Adipose tissue (tissue), 3 donors: ENCODE data around the gene PEX10. TPM values are rescaled to one million over a fixed set of nuclear protein-coding genes. Genes with fewer than 3 reads are reported as not detected.
"Not testable (repeated sequence)": the region's sequence is repeated elsewhere in the genome, so short reads cannot be mapped to it uniquely, and the experiment has no call there.

ENCODE experiments used
- H3K27ac ChIP-seq: one replicate; pipeline ENCODE4 v1.5.1; 2013; ENCODE audit warnings: low read depth, low read length
- WGBS, 3 donors: extraction: QIAGEN DNeasy Blood & Tissue Kit; methylation state at CpG; one replicate each; pipeline ENCODE4 v1.1.7; 2013; 5-methylcytosine and 5-hydroxymethylcytosine counted together
- polyA plus RNA-seq, 3 donors: library from polyadenylated mRNA; stranded (reverse); fragments of 200-250 nt; gene quantifications; one replicate each; pipeline ENCODE4 v1.2.3, GENCODE V29; 2013
- donor health status: healthy with polysubstance abuse.
- donor health status: Bipolar disorder and iron deficiency.
- donor health status: healthy.

PEX10 gene
- polyA plus RNA-seq: 10 to 100 TPM; 13.8 to 30.2 (median 18.8) TPM

- H3K27ac ChIP-seq: no peak within 1 kb of the TSS
- 0 to 1% (median 0%) methylated on average over 33 to 54 of the region's 55 CpGs for WGBS, 3 donors
Measured at GRCh38 chr1:2412395-2412772, at the start of gene PEX10. TSS of gene PEX10 (minus strand) at chr1:2412564. CDS start at chr1:2412502, 62 bp downstream.

GRCh38 chr1:2460996-2461751 is 48.8 kb upstream of the PEX10 start:
- H3K27ac ChIP-seq: no peak overlapping the region
- WGBS, 3 donors: 60 to 78% (median 65%) methylated on average over 18 of the region's 18 CpGs

- 53 to 63% (median 60%) methylated on average over 8 of the region's 8 CpGs for WGBS, 3 donors
- no peak overlapping the region for H3K27ac ChIP-seq
Measured at GRCh38 chr1:2460203-2460602, 47.8 kb upstream of the PEX10 start.

DNA sequence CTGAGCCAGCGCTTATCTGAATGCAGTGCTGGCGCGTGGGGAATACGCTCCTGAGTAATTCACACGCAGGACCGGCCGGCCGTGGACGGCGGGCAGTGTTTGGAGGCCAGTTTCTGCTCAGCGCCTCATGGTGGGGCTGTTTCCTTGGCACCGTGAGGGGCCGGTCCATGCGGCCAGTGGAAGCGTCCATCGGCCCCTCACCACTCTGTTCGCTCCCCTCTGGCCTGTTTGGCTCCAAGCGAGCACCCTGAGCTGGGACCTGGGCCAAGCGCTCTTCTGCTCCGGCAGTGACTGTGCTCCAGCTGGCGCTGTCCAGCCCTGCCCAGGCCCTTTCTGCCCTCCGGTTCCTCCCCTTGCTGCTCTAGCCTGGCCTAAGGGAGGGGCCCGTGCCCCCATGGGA is 47.4 kb upstream of the PEX10 start:
- WGBS, 3 donors: 40 to 47% (median 45%) methylated on average over 23 of the region's 23 CpGs
- no peak overlapping the region for H3K27ac ChIP-seq

DNA sequence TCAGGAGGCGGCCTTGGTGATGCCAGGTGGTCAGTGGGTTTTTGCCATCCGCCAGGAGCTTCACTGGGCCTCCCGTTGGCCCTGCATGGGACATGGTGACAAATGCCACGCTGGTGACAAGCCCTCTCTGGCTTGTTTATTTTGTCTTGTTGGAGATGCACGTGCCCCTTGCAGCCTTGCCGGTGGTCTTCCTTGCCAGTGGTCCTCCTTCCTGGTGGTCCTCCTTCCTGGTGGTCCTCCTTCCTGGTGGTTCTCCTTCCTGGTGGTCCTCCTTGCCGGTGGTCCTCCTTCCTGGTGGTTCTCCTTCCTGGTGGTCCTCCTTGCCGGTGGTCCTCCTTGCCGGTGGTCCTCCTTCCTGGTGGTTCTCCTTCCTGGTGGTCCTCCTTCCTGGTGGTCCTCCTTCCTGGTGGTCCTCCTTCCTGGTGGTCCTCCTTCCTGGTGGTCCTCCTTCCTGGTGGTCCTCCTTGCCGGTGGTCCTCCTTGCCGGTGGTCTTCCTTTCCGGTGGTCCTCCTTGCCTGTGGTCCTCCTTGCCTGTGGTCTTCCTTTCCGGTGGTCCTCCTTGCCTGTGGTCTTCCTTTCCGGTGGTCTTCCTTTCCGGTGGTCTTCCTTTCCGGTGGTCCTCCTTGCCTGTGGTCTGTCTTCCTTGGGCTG is 46.9 kb upstream of the PEX10 start:
- not testable (repeated sequence) for H3K27ac ChIP-seq
- WGBS, 3 donors: 64 to 83% (median 81%) methylated on average over 13 to 16 of the region's 16 CpGs

- H3K27ac ChIP-seq: no peak overlapping the region
- 61 to 80% (median 73%) methylated on average over 18 of the region's 18 CpGs for WGBS, 3 donors
Measured at GRCh38 chr1:2458687-2459086, 46.3 kb upstream of the PEX10 start.

GRCh38 chr1:2457444-2457843 is 45.1 kb upstream of the PEX10 start:
- 74 to 79% (median 75%) methylated on average over 17 of the region's 17 CpGs for WGBS, 3 donors
- no peak overlapping the region for H3K27ac ChIP-seq

DNA sequence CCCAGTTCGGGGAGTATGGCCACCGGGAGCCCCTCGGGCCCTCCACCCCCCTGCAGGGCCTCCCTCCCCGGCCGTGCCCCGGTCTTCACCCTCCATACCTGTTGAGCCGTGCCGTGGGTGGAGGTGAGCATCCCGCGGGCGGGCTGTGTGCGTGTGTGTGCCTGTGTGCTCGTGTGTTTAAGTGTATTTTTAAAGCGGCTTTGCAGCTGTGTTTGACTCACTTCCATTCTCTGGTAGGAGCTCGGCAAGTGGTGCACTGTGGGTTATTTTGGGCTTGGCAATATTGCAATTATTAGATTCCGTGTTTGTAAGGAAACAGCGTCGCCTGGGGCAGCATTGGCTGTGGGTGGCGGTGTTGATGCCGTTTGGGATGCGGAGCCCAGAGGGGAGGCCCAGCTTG is 43.4 kb upstream of the PEX10 start:
- 59 to 64% (median 63%) methylated on average over 20 to 21 of the region's 21 CpGs for WGBS, 3 donors
- H3K27ac ChIP-seq: no peak overlapping the region

DNA sequence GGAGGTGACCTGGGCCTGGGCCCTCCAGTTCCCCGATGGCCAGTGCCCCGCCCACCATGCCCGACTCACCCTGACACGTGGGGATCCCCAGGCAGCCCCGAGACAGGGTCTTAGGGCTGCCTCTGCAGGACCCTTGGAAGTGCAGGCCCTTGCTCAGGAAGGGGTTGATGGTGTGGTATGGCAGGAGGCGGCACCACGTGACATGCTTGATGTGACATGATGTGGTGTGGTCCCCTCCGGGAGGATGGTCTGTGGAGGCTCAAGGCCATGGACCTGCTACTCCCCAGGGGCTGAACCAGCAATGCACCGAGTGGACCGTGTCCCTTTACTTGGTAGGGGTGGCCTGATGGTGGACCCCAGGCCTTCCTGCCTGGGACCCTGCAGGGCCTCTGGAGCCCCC is 41.9 kb upstream of the PEX10 start:
- no peak overlapping the region for H3K27ac ChIP-seq
- 72 to 85% (median 81%) methylated on average over 6 to 10 of the region's 10 CpGs for WGBS, 3 donors

GRCh38 chr1:2452932-2453315 is 40.6 kb upstream of the PEX10 start:
- no peak overlapping the region for H3K27ac ChIP-seq
- WGBS, 3 donors: 65 to 75% (median 69%) methylated on average over 19 of the region's 19 CpGs

- H3K27ac ChIP-seq: no peak overlapping the region
- 33 to 54% (median 47%) methylated on average over 17 to 21 of the region's 21 CpGs for WGBS, 3 donors
Measured at GRCh38 chr1:2452201-2452931, 40.0 kb upstream of the PEX10 start.

- no peak overlapping the region for H3K27ac ChIP-seq
- 20 to 33% (median 28%) methylated on average over 18 of the region's 18 CpGs for WGBS, 3 donors
Measured at GRCh38 chr1:2451741-2452140, 39.4 kb upstream of the PEX10 start.

GRCh38 chr1:2449636-2450454 is 37.5 kb upstream of the PEX10 start:
- no peak overlapping the region for H3K27ac ChIP-seq
- 56 to 73% (median 61%) methylated on average over 23 of the region's 23 CpGs for WGBS, 3 donors

- WGBS, 3 donors: 35 to 58% (median 42%) methylated on average over 18 of the region's 18 CpGs
- no peak overlapping the region for H3K27ac ChIP-seq
Measured at GRCh38 chr1:2448098-2448445, 35.7 kb upstream of the PEX10 start.

DNA sequence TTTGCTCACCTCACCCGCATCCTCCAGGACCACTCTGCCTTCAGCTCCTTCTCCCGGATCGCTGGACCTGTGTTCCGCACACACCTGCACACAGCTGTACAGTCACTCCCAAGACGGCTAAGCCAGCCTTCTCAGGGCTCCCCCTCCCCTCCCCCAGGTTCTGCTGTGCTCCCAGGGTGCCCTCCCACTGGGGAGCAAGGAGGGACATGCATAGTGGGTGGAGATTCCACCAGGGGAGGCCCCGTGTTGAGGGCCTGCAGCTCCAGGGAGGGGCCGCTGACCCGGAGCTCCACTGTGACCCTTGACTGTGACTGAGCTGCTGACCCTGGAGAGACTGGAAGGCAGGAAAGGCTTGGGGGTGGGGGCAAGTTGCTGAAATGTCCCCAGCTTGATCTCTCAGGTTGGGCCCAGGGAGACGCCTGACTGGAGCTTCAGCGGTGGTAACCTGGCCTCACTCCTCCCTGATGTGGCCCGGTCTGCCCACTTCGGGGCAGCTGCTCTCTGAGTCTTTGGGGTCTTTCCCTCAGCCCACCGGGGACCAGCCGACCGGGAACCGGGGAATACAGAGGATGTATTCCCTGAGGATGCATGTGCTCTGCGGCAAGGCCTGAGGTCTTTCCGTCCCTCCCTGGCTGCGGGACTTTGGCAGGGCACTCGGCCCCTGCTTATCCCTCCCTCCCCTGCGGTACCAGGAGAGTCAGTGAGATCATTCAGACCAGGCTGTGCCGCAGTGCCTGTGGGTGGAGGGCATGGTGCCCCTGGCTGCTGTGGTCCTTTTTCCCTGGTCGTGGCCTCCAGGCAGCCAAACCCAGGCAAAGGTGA is 35.1 kb upstream of the PEX10 start:
- WGBS, 3 donors: 61 to 72% (median 63%) methylated on average over 23 of the region's 23 CpGs
- H3K27ac ChIP-seq: no peak overlapping the region

DNA sequence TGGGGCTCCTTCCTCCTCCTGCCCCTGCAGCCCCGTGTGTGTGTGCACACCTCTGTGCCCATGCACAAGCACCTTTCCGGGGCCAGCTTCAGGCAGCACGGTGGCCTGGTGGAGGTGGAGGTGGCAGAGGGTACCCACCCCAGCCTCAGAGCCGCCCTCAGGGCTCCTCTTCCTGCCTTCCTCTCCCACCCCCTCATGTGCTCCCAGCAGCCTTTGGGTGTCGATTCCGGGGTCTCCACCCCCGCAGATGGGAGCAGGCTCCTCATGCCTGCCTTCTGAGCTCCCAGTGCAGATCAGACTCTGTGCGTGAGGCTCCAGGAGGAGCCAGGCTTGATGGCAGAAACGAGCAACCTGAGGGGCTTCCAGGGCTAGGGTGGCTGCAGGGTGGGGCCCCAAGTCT is 34.5 kb upstream of the PEX10 start:
- H3K27ac ChIP-seq: no peak overlapping the region
- 36 to 55% (median 48%) methylated on average over 8 to 9 of the region's 9 CpGs for WGBS, 3 donors

GRCh38 chr1:2446394-2446793 is 34.0 kb upstream of the PEX10 start:
- 8 to 35% (median 13%) methylated on average over 12 to 13 of the region's 13 CpGs for WGBS, 3 donors
- no peak overlapping the region for H3K27ac ChIP-seq

GRCh38 chr1:2445823-2446215 is 33.5 kb upstream of the PEX10 start:
- H3K27ac ChIP-seq: no peak overlapping the region
- WGBS, 3 donors: 68 to 80% (median 69%) methylated on average over 14 to 15 of the region's 15 CpGs
